NCI-H345 (cell line): ENCODE measurements around the gene TMEM243.
"Not testable (repeated sequence)": the region's sequence is repeated elsewhere in the genome, so short reads cannot be mapped to it uniquely, and the experiment has no call there.

Experiments
- DNase-seq: peaks from one replicate; lab custom pipeline; 2025; lab: John Stamatoyannopoulos, UW

TMEM243 gene

GRCh38 chr7:87210506-87210905, 9.0 kb downstream of the TMEM243 start:
- no peak for DNase-seq

GRCh38 chr7:87209295-87209924, 10.1 kb downstream of the TMEM243 start:
- no peak for DNase-seq

GRCh38 chr7:87206361-87206760, 13.2 kb downstream of the TMEM243 start:
- no peak for DNase-seq

- DNase-seq, result not testable (repeated sequence)
Measured at GRCh38 chr7:87205701-87206100, 13.8 kb downstream of the TMEM243 start.

GRCh38 chr7:87204933-87205332, 14.6 kb downstream of the TMEM243 start:
- DNase-seq, result no peak

GRCh38 chr7:87203929-87204328, 15.6 kb downstream of the TMEM243 start:
- not testable (repeated sequence) for DNase-seq

- no peak for DNase-seq
Measured at GRCh38 chr7:87202705-87203104, 16.8 kb downstream of the TMEM243 start.

- no peak for DNase-seq
Measured at GRCh38 chr7:87202208-87202607, 17.3 kb downstream of the TMEM243 start.

GRCh38 chr7:87199700-87200450, 19.7 kb downstream of the TMEM243 start:
- no peak for DNase-seq

GRCh38 chr7:87199241-87199640, 20.3 kb downstream of the TMEM243 start:
- no peak for DNase-seq

GRCh38 chr7:87193912-87194311, 25.6 kb downstream of the TMEM243 start:
- no peak for DNase-seq

GRCh38 chr7:87192784-87193487, 26.6 kb downstream of the TMEM243 start:
- no peak for DNase-seq

- no peak for DNase-seq
Measured at GRCh38 chr7:87190783-87191182, 28.7 kb downstream of the TMEM243 start.

GRCh38 chr7:87188930-87189329, 30.6 kb downstream of the TMEM243 start:
- no peak for DNase-seq

- no peak for DNase-seq
Measured at GRCh38 chr7:87187120-87187519, 32.4 kb downstream of the TMEM243 start.

- no peak for DNase-seq
Measured at GRCh38 chr7:87179180-87179579, 40.4 kb downstream of the TMEM243 start.

GRCh38 chr7:87178320-87178719, 41.2 kb downstream of the TMEM243 start:
- DNase-seq, result no peak

- DNase-seq, result no peak
Measured at GRCh38 chr7:87173471-87173870, 46.1 kb downstream of the TMEM243 start.

- no peak for DNase-seq
Measured at GRCh38 chr7:87171282-87171934, 48.1 kb downstream of the TMEM243 start.

- DNase-seq, result no peak
Measured at GRCh38 chr7:87170828-87171227, 48.7 kb downstream of the TMEM243 start.

GRCh38 chr7:87164433-87164832, 55.1 kb downstream of the TMEM243 start:
- DNase-seq, result no peak

GRCh38 chr7:87159538-87159937, 60.0 kb downstream of the TMEM243 start:
- DNase-seq, result no peak

- no peak for DNase-seq
Measured at GRCh38 chr7:87156709-87157108, 62.8 kb downstream of the TMEM243 start.
